ENCODE results near the gene PHYKPL. TPM values are rescaled to one million over a fixed set of nuclear protein-coding genes. Genes with fewer than 3 reads are reported as not detected.

The PHYKPL gene
- total and polyA plus RNA-seq, 2 of the 4 experiments (the other 2 are of a cell fraction) = 10.0 to 24.5 TPM

DNA sequence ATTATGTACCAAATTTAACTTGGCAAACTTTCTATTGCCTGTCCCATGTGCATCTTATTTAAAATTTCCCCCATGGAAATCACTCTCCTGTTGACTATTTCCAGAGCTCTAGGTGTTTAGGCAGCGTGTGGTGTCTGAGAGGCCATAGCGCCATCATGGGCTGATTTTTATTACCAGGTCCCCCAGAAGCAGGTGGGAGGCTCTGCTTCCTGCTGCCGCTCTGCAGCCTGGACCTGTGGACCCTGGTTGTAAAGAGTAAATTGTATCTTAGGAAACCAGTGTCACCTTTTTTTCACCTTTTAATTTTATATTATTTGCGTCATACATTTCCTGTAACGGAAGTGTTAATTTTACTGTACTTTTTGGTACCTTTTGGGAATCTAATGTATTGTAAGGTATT lies 21.9 kb downstream of the PHYKPL start:
- no peaks in the 10 kb centered on the region for H3K27me3 ChIP-seq (ENCODE audit: control insufficient read depth, insufficient read depth, low read length)

More for the DNA sequence above, 21.9 kb downstream of the PHYKPL start:
- no peak overlapping the region for H3K23ac ChIP-seq (ENCODE audit: low read depth, low read length)
- peaks cover 7% of the 10 kb centered on the region for H3K4me1 ChIP-seq (ENCODE audit: control insufficient read depth, insufficient read depth, low read length)
- no peak overlapping the region for H4K91ac ChIP-seq (ENCODE audit: insufficient read depth, low read depth, low read length)
- H3K18ac ChIP-seq (ENCODE audit: low read depth, low read length) = no peak overlapping the region
- H3K9ac ChIP-seq (ENCODE audit: low read depth, low read length) = no peak overlapping the region
- ATAC-seq (ENCODE audit: low read depth) (no peak), DNase-seq (no peak)
- H4K20me1 ChIP-seq (ENCODE audit: insufficient read depth, low read length) = peaks cover 77% of the 10 kb centered on the region
- H3K9me1 ChIP-seq (ENCODE audit: insufficient read depth, low read length) = peaks cover 26% of the 10 kb centered on the region
- no peak overlapping the region for H3K56ac ChIP-seq (ENCODE audit: extremely low read depth, insufficient read depth, low read length)
- H3K4me2 ChIP-seq (ENCODE audit: low read depth, low read length) = no peak overlapping the region
- H2AK9ac ChIP-seq (replicated peaks; ENCODE audit: low read depth, low read length, poor library complexity) = no peak overlapping the region
- no peak overlapping the region for H2AK5ac ChIP-seq (ENCODE audit: low read depth, low read length)
- H2BK20ac ChIP-seq (ENCODE audit: low read depth, low read length) = no peak overlapping the region
- ChIA-PET POLR2A (ENCODE audit: unreplicated experiment) (no interaction called here), CTCF (no interaction called here)
- H3K14ac ChIP-seq (replicated peaks; ENCODE audit: low read depth, low read length) = no peak overlapping the region
- in situ Hi-C loops (cut with MboI; ENCODE audit: low sequenced_read_pairs) = no loop called here
- H4K8ac ChIP-seq (ENCODE audit: low read depth in 2 of 2, low read length in 2 of 2) = no peak overlapping the region
- H2BK15ac ChIP-seq (ENCODE audit: low read depth, low read length) = no peak overlapping the region
- H3K9me3 ChIP-seq (ENCODE audit: control insufficient read depth, insufficient read depth, low read length) = no peaks in the 10 kb centered on the region
- no peak overlapping the region for H3K27ac ChIP-seq (ENCODE audit: insufficient read depth, low read length)
- peaks cover 87% of the 10 kb centered on the region for H3K36me3 ChIP-seq (ENCODE audit: control insufficient read depth, insufficient read depth, low read length)
- no peak overlapping the region for H2BK120ac ChIP-seq (ENCODE audit: low read depth, low read length)
- TF ChIP-seq BHLHE40 (IDR thresholded peaks at IDR 0.05; ENCODE audit: low read depth, low read length) (no peak), RFX5 (IDR thresholded peaks at IDR 0.05; ENCODE audit: low read depth, low read length) (no peak), USF2 (IDR thresholded peaks at IDR 0.05; ENCODE audit: low read depth, low read length) (no peak), RCOR1 (IDR thresholded peaks at IDR 0.05; ENCODE audit: insufficient replicate concordance, low read length) (no peak), SMC3 (IDR thresholded peaks at IDR 0.05; ENCODE audit: low read depth, low read length) (no peak), NFE2L2 (IDR thresholded peaks at IDR 0.05; ENCODE audit: low read depth, low read length) (no peak), MAZ (IDR thresholded peaks at IDR 0.05; ENCODE audit: borderline replicate concordance, low read depth, low read length) (no peak), RAD21 (IDR thresholded peaks at IDR 0.05; ENCODE audit: low read length) (no peak)
- TF ChIP-seq, protein P1, sequence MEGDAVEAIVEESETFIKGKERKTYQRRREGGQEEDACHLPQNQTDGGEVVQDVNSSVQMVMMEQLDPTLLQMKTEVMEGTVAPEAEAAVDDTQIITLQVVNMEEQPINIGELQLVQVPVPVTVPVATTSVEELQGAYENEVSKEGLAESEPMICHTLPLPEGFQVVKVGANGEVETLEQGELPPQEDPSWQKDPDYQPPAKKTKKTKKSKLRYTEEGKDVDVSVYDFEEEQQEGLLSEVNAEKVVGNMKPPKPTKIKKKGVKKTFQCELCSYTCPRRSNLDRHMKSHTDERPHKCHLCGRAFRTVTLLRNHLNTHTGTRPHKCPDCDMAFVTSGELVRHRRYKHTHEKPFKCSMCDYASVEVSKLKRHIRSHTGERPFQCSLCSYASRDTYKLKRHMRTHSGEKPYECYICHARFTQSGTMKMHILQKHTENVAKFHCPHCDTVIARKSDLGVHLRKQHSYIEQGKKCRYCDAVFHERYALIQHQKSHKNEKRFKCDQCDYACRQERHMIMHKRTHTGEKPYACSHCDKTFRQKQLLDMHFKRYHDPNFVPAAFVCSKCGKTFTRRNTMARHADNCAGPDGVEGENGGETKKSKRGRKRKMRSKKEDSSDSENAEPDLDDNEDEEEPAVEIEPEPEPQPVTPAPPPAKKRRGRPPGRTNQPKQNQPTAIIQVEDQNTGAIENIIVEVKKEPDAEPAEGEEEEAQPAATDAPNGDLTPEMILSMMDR (conservative IDR thresholded peaks at IDR 0.05; ENCODE audit: low read depth, low read length) = no peak
- dilution Hi-C loops (cut with HindIII; ENCODE audit: low sequenced_read_pairs, unreplicated experiment) = no loop called here
- H3K79me1 ChIP-seq (ENCODE audit: low read depth in 1 of 2, low read length in 2 of 2) = peaks cover 34 to 81% of the 10 kb centered on the region in 2 experiments
- H2BK5ac ChIP-seq (ENCODE audit: low read depth, low read length, poor library complexity, severe bottlenecking) = no peak overlapping the region
- H3K4me3 ChIP-seq (ENCODE audit: insufficient read depth, low read depth, low read length) = no peak overlapping the region
- no CpG with 5 or more reads among the region's 5 CpGs for WGBS, 2 experiments (ENCODE audit: extremely low coverage in 2 of 2, insufficient read length in 1 of 2)
- H4K5ac ChIP-seq (ENCODE audit: low read depth, low read length) = no peak overlapping the region
- BruUV-seq (replicated peaks) = TSS peak; percentile 82
- intact Hi-C loops (cut with micrococcal nuclease) = no loop called here
- no peak overlapping the region for H3K4ac ChIP-seq (ENCODE audit: low read depth, low read length)
- H2AFZ ChIP-seq (replicated peaks; ENCODE audit: low read length, poor library complexity) = no peak overlapping the region

Measured in IMR-90 (cell line).